AG09309 (cell line): ENCODE results near the gene AUTS2.

Experiments used
- DNase-seq: peaks from one replicate; pipeline ENCODE4 v3.0.0-alpha.2; 2010; ENCODE audit warnings: low read depth
- H3K4me3 ChIP-seq: 2 replicates; pipeline ENCODE4 v1.5.1; 2011; ENCODE audit warnings: mild to moderate bottlenecking, low read depth, low read length, moderate library complexity; ENCODE audit not compliant: control insufficient read depth
- TF ChIP-seq, protein P1 (sequence below): IDR thresholded peaks from 2 replicates; pipeline ENCODE4 v1.5.1; 2011; ENCODE audit warnings: mild to moderate bottlenecking, low read depth, low read length, inconsistent platforms; ENCODE audit not compliant: insufficient read depth, control insufficient read depth; ENCODE audit errors: missing control alignments

The AUTS2 gene

DNA sequence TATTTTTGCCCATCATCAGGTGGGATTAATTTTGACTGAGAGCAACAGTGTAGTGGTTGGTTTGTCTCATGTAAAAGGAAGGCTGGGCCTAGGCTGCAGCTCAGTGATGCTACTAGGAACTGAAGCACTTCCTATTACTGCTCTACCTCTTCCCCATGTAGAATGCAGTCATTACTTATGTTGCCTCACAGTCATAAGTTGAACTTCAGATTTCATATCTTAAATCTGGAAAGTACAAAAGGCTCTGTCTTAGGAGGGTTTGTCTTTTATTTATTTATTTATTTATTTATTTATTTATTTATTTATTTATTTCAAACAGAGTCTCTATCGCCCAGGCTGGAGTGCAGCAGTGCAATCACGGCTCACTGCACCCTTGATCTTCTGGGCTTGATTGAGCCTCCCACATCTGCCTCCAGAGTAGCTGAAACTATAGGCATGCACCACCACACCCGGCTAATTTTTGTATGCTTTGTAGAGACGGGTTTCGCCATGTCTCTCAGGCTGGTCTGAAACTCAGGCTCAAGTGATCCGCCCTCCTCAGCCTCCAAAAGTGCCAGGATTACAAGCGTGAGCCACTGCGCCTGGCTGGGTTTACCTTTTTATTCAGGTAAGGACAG, 812.0 kb downstream of the AUTS2 start:
- H3K4me3 ChIP-seq: no peak overlapping the region
- TF ChIP-seq, protein P1, sequence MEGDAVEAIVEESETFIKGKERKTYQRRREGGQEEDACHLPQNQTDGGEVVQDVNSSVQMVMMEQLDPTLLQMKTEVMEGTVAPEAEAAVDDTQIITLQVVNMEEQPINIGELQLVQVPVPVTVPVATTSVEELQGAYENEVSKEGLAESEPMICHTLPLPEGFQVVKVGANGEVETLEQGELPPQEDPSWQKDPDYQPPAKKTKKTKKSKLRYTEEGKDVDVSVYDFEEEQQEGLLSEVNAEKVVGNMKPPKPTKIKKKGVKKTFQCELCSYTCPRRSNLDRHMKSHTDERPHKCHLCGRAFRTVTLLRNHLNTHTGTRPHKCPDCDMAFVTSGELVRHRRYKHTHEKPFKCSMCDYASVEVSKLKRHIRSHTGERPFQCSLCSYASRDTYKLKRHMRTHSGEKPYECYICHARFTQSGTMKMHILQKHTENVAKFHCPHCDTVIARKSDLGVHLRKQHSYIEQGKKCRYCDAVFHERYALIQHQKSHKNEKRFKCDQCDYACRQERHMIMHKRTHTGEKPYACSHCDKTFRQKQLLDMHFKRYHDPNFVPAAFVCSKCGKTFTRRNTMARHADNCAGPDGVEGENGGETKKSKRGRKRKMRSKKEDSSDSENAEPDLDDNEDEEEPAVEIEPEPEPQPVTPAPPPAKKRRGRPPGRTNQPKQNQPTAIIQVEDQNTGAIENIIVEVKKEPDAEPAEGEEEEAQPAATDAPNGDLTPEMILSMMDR: no peak
- no peak for DNase-seq

DNA sequence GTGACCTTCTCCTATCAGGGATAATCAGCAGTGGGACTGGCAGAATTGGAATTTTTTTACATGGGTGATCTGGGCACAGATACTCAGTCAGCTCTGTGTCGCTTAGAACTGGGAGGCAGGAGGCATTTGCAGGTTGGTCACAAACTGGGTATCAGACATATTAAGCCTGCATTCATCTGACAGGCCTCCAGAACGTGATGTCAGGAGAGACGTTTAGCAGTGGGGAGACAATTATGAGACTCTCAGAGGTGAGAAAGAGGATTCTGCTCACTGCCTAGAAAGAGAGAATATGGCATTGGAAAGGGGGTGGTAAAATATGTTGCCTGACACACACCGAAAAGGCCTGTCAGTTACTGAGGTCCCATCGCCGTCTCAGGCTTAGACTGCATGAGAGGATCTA, 816.1 kb downstream of the AUTS2 start:
- DNase-seq: no peak
- TF ChIP-seq, protein P1: no peak
- no peak overlapping the region for H3K4me3 ChIP-seq

DNA sequence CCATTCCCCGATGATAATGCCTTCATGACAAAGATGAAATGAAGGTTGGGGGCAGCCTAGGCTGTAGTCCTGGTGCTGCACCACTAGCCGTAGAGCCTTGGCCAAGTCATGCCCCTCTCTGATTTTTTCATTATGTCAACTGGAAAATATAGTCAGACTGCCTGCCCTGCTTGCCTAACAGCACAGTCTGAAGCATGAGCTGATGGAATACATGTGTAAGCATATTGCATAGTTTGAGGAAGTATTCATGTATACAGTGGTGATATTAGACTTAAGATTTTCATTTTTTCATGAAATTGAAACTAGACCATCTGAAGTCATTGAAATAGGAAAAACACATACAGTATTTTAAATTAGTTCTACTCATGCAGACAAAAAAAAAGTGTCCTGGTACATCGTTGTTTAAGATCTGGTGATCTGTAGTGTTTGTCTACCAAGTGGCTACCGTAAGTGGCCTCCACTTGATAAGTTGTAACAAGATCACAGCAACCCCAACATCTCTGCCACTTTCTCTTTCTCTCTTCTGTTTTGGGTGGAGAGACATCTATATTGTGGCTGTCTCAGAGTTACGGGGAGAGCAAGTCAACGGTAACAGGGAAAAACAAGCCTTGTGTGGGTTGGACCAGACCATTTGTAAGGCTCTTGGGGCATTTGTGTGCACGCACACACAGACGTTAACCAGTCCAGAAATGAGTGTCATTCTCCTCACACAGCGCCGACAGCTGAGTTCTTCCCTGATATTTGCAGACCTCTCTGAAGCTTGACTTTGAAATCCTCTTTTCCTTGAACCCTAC, 817.1 kb downstream of the AUTS2 start:
- TF ChIP-seq, protein P1: no peak
- H3K4me3 ChIP-seq: no peak overlapping the region
- no peak for DNase-seq

DNA sequence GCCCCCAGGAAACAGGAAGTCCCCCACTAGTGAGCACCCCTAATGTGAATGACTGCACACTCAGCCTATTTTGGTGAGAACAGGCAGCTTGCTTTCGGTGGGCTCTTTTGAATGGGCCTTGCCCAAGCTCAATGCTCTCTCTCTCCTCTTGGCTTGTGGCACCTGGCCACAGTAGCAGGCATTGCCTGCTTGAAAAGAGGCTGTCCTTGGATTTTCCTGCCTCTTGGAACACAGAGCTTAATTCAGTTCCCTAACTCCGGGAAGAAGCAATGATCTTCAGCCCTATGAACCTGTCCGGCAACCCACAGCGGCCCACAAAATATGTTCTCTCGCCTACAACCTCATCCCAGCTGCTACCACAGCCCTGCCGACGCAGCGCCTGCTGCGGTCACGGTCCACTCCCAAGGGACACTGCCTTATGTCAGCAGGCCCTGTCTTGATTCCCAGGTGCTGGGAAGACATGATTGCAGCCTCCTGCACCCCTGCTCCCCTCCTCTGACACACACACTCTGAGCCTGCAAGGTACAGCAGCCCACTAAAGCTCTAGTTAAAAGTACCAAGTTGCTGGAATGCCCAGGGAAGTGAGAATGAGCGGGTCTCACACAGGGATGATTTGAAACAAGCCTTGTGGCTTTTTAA, 818.2 kb downstream of the AUTS2 start:
- TF ChIP-seq, protein P1: no peak
- DNase-seq: no peak
- H3K4me3 ChIP-seq: no peak overlapping the region

DNA sequence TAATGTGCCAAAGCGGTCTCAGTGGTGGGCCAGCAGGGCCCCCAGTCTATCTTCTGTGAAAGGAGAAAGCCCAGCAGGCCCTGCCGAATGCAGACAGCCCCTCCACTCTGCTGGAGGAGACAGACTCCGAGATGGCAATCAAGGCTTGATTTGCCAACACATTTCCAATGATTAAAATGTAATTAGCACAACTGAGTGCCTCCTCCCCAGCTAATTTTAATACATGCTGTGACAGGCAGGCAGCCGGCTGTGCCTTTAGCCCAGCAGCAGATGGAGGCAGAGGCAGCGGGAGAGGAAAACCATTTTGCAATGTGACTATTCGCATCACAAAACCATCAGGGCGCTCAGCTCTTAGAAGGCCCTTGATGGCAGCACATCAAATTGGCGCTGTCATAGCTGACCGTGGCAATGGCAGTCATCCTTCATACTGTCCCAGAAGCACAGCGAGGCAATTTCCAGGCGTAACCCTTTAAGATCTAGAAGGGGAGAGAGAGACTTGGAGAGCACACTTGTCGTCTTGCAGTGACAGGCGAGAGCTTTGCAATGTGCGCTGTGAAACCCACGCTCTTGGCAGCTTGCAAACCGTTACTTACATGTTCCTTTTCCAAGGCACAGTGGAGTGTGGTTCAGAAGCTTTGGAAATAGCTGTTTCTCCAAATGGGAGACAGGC, 818.8 kb downstream of the AUTS2 start:
- no peak for DNase-seq
- TF ChIP-seq, protein P1: no peak
- H3K4me3 ChIP-seq: no peak overlapping the region
